Left lobe of liver (tissue), 2 donors: ENCODE results near the gene KDM5D. TPM values are rescaled to one million over a fixed set of nuclear protein-coding genes. Genes with fewer than 3 reads are reported as not detected.

ENCODE experiments used
- ATAC-seq: fragments of 200-7000 bp; cut with Tn5 transposase; one replicate; pipeline ENCODE4 v1.9.1; 2020; ENCODE audit warnings: mild to moderate bottlenecking, moderate library complexity
- DNase-seq: peaks from one replicate; pipeline ENCODE4 v3.0.0-alpha.2; 2020; ENCODE audit warnings: low spot score
- total RNA-seq: library from RNA; stranded (reverse); gene quantifications from one replicate; pipeline ENCODE4 v1.2.1, GENCODE V29; 2021
- donor health status: DM: no; HTN: no; CAD: no; lungs with moderate emphysema.
- donor health status: DM: no; HTN: yes; CAD: no.

Gene KDM5D
- 23.6 TPM for total RNA-seq

DNA sequence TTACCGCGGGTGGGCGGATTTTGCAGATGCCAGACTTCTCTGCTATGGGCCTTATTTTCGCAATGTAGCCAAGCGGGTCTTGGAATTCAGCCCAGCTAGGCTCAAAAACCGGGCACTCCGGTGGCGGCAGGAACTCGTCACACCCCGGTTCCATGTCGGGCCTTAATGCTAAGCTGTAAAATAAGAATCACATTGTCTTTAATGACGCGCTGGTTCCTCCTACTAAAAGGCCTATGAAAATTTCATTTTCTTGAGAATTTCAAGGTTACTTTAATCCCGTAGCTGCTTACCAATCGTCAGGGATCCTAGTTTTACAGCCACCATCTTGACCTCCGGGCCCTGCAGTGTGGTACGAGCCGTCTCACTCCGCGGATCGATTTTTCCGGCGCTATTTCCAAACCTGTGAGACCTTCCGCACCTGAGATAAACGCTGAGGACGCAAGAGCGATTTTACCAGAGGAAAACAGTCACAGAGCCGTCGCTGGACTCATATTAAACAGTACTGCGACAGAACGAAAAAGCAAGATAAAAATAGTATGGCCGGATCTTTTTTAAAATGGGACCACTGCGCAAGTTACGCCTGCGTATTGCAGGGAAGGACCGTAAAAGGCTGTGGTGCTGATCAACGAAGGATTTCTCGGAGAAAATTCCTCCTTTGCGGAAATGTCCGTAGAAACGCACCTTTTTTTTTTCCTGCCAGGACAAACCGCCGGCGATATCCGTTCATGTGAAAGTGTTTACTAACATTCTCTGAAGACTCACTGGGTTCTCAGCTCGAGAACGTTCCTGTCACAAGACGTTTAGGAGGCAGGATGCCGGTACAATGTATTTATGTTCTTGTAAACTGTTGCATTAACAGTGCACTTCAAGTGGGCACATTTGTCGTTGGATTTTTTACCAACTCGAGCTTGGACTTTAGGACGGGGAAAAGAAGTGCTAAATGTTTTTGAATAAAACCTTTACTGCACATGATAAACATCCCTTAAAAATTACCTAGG is at the start of gene KDM5D:
TSS of gene KDM5D (minus strand) at position 346 of the 998 bp plus-strand sequence. CDS start at position 154, 192 bp downstream.
- DNase-seq = peak; percentile 80
- peak; percentile 93 for ATAC-seq

GRCh38 chrY:19768375-19768774 is 23.8 kb upstream of the KDM5D start:
- ATAC-seq (no peak), DNase-seq (no peak)

GRCh38 chrY:19743331-19743730 is 1.2 kb downstream of the KDM5D start:
- no peak for DNase-seq
- no peak for ATAC-seq

GRCh38 chrY:19742153-19742552 is 2.4 kb downstream of the KDM5D start:
- DNase-seq (no peak), ATAC-seq (no peak)

DNA sequence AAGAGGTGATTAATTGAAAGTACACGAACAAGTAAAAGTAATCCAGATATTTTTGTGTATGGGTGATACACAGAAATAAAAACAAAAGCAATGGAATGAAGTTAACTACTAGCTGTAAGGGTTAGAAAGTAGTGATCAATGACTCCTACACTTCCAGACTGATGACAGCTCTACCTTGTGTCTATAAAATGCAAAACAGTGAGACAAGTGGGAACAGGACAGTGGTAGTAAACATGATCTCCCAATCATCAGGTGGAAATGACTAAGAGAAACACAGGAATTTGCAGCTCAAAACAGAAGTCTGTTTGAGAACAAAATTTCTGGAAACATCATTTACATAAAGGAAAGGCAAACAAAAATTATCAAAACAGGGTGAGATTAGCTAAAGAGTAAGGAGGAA is 10.1 kb downstream of the KDM5D start:
- DNase-seq (no peak), ATAC-seq (no peak)

DNA sequence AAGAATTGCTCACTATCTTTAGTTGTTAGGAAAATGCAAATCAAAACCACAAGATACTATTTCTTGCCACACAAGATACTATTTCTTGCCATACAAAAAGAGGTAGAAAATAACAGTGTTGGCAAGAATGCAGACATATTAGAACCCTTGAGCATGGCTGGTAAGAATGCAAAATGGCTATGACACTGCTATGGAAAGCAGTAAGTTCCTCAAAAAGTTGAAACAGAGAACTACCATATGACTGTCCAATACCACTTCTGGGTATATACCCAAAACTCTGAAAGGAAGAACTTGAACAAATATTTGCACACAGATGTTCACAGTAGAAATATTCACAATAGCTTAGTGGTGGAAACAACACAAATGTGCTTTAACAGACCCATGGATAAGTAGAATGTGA is 26.6 kb downstream of the KDM5D start:
- ATAC-seq = no peak
- no peak for DNase-seq

GRCh38 chrY:19717146-19717545 is 27.4 kb downstream of the KDM5D start:
- DNase-seq (no peak), ATAC-seq (no peak)

- ATAC-seq = no peak
- no peak for DNase-seq
Observed at GRCh38 chrY:19715226-19715625, 29.3 kb downstream of the KDM5D start.

DNA sequence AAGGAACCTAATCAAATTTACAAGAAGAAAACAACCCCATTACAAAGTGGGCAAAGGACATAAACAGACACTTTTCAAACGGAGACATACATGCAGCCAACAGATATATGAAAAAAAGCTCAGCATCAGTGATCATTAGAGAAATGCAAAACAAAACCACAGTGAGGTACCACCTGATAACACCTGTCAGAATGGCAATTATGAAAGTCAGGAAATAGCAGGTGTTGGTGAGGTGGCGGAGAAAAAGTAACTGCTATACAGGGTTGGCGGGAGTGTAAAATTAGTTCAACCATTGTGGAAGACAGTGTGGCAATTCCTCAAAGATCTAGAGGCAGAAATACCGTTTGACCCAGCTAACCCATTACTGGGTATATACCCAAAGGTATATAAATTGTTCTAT is 31.1 kb downstream of the KDM5D start:
- ATAC-seq (no peak), DNase-seq (no peak)

- ATAC-seq (peak; percentile 88), DNase-seq (peak; percentile 57)
Observed at GRCh38 chrY:19706273-19706672, 38.3 kb downstream of the KDM5D start.

DNA sequence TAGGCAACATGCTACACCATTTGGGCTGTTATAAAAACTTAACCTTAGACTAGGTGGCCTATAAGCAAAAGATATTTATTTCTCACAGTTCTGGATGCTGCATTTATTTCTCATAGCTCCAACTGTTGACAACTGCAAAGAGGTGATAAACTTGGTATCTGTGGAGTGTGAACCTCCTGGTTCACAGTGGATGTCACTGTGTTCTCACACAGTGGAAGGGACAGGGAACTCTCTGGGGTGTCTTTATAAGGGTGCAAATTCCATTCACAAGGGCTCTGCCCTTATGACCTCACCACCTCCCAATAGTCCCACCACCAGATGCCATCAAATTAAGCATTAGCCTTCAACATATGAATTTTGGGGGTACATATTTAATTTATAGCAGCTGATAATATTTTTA is 46.0 kb downstream of the KDM5D start:
- DNase-seq (no peak), ATAC-seq (no peak)

DNA sequence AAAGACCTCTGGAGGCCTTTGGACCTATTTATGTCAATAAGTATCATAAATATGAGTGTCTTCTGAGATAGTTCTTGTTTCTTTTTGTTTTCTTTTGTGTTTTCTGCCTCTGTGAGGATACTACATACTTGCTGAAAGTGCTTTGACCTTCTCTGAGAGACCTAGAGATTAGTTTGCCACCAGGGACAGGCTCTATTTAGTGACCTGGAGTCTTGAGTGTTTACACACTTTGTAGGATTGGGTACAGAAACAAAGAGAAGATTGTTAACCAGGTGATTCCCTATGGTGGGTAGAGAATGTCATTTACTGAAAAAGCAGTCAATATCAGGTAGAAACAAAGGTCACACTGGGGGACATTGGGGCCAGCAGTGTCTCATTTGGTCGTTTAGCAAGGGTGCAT is 63.7 kb downstream of the KDM5D start:
- ATAC-seq (no peak), DNase-seq (no peak)
